ENCODE results near the gene THRB.
"Not testable (repeated sequence)": the region's sequence is repeated elsewhere in the genome, so short reads cannot be mapped to it uniquely, and the experiment has no call there.

THRB gene

GRCh38 chr3:24137958-24138875 lies 356.4 kb downstream of the THRB start:
- FAIRE-seq = no peak

- FAIRE-seq = no peak
These were observed 357.3 kb downstream of the THRB start for GRCh38 chr3:24137334-24137733.

GRCh38 chr3:24136624-24137310 lies 357.9 kb downstream of the THRB start:
- FAIRE-seq = no peak

- no peak for FAIRE-seq
These were observed 359.4 kb downstream of the THRB start for GRCh38 chr3:24135280-24135679.

- no peak for FAIRE-seq
These were observed 360.7 kb downstream of the THRB start for GRCh38 chr3:24133942-24134341.

GRCh38 chr3:24133436-24133835 lies 361.2 kb downstream of the THRB start:
- FAIRE-seq = no peak

GRCh38 chr3:24129549-24129948 lies 365.1 kb downstream of the THRB start:
- FAIRE-seq = no peak

- FAIRE-seq = no peak
These were observed 366.2 kb downstream of the THRB start for GRCh38 chr3:24128199-24129005.

GRCh38 chr3:24123596-24123995 lies 371.1 kb downstream of the THRB start:
- FAIRE-seq = no peak

GRCh38 chr3:24120434-24120833 lies 374.2 kb downstream of the THRB start:
- no peak for FAIRE-seq

- FAIRE-seq = no peak
These were observed 375.3 kb downstream of the THRB start for GRCh38 chr3:24119321-24119751.

GRCh38 chr3:24117508-24117907 lies 377.1 kb downstream of the THRB start:
- FAIRE-seq = no peak

GRCh38 chr3:24111711-24112110 lies 382.9 kb downstream of the THRB start:
- FAIRE-seq = no peak

GRCh38 chr3:24110051-24110450 lies 384.6 kb downstream of the THRB start:
- FAIRE-seq = no peak

GRCh38 chr3:24101676-24102168 lies 392.9 kb downstream of the THRB start:
- no peak for FAIRE-seq

GRCh38 chr3:24100696-24101402 lies 393.8 kb downstream of the THRB start:
- no peak for FAIRE-seq

- no peak for FAIRE-seq
These were observed 397.9 kb downstream of the THRB start for GRCh38 chr3:24096695-24097290.

- no peak for FAIRE-seq
These were observed 398.4 kb downstream of the THRB start for GRCh38 chr3:24096271-24096670.

GRCh38 chr3:24094818-24095217 lies 399.8 kb downstream of the THRB start:
- FAIRE-seq = not testable (repeated sequence)

GRCh38 chr3:24088782-24089181 lies 405.9 kb downstream of the THRB start:
- no peak for FAIRE-seq

- FAIRE-seq = no peak
These were observed 407.2 kb downstream of the THRB start for GRCh38 chr3:24087469-24087868.

Measured in endometrium (tissue), 2 donors.